Choroid plexus epithelial cell (primary cell): ENCODE data around the gene INSIG1.

Experiments
- DNase-seq: peaks from one replicate; pipeline ENCODE4 v3.0.0-alpha.2; 2010; ENCODE audit warnings: low read depth
- H3K4me3 ChIP-seq: 2 replicates; pipeline ENCODE4 v1.5.1; 2011; ENCODE audit warnings: low read depth, mild to moderate bottlenecking, control low read depth, low read length, moderate library complexity
- TF ChIP-seq, protein P1 (sequence below): conservative IDR thresholded peaks from 2 replicates; pipeline ENCODE4 v1.5.1; 2011; ENCODE audit warnings: low read depth, mild to moderate bottlenecking, control low read depth, inconsistent platforms, low read length, moderate library complexity

Gene INSIG1

GRCh38 chr7:155279787-155280445 is 17.8 kb upstream of the INSIG1 start:
- DNase-seq = no peak
- TF ChIP-seq, protein P1, sequence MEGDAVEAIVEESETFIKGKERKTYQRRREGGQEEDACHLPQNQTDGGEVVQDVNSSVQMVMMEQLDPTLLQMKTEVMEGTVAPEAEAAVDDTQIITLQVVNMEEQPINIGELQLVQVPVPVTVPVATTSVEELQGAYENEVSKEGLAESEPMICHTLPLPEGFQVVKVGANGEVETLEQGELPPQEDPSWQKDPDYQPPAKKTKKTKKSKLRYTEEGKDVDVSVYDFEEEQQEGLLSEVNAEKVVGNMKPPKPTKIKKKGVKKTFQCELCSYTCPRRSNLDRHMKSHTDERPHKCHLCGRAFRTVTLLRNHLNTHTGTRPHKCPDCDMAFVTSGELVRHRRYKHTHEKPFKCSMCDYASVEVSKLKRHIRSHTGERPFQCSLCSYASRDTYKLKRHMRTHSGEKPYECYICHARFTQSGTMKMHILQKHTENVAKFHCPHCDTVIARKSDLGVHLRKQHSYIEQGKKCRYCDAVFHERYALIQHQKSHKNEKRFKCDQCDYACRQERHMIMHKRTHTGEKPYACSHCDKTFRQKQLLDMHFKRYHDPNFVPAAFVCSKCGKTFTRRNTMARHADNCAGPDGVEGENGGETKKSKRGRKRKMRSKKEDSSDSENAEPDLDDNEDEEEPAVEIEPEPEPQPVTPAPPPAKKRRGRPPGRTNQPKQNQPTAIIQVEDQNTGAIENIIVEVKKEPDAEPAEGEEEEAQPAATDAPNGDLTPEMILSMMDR = no peak
- H3K4me3 ChIP-seq = no peak overlapping the region

GRCh38 chr7:155280446-155281397 is 17.0 kb upstream of the INSIG1 start:
- TF ChIP-seq, protein P1 = no peak
- DNase-seq = no peak
- H3K4me3 ChIP-seq = no peak overlapping the region

DNA sequence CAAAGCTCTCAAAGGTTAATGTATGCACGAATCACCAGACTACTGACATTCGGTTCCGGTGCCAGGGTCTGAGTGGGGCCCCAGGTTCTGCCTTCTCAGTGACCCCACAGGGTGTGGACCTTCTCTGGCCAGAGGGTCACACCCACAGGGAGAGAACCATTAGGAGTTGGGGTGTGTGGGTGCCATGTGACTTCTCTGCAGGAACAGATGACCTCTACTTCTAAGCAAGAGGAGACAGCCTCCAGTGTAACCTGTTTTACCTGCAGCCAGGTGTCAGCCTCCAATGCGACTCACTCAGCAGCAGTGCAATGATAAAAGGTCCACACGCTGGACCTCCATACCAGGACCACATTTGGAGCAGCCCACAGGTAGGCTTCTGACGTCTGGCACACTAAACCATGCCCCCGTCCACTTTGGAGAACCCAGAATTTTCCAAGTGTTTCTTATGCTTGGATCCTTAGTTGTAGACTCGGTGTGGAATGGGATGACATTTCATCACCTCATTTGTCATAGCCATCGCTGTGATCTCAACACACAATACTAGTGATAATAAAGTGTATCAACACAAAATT is 16.2 kb upstream of the INSIG1 start:
- TF ChIP-seq, protein P1 = no peak
- no peak for DNase-seq
- no peak overlapping the region for H3K4me3 ChIP-seq

- TF ChIP-seq, protein P1 = no peak
- H3K4me3 ChIP-seq = no peak overlapping the region
- DNase-seq = no peak
These were observed 15.0 kb upstream of the INSIG1 start for GRCh38 chr7:155282671-155283070.

DNA sequence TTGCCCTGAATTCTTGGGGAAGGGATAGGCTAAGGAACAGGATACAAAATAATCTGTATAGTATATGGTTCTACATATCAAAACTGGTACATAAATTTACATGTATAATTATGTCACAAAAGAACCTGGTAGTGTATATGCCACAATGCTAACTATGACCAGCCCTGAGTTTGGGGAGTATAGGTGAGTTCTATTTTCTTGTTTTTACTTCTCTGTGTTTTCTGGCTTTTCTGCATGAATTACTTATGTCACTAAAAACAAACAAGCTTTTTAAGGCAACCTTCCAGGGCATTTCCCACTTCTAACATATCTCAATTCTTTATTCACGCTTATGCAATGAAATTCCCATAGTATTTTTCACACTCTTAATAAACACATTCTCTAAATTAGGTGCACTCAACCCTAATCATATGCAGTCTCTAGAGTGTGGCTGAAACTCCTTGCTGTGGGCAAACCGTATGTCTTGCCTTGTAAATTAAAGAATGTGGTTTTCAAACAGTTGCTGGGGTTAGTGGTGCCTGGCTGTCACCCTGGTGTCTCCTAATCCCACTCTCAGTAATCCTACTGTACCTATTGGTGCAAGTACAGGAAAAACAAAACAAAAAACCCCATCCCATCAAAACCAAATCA is 14.0 kb upstream of the INSIG1 start:
- DNase-seq = no peak
- TF ChIP-seq, protein P1 = no peak
- H3K4me3 ChIP-seq = no peak overlapping the region

- DNase-seq = no peak
- TF ChIP-seq, protein P1 = no peak
- no peak overlapping the region for H3K4me3 ChIP-seq
These were observed 13.0 kb upstream of the INSIG1 start for GRCh38 chr7:155284496-155285274.
